Heart left ventricle (tissue), 16 donors: ENCODE results near the gene EFHD1. TPM values are rescaled to one million over a fixed set of nuclear protein-coding genes. Genes with fewer than 3 reads are reported as not detected.

Source experiments
- ATAC-seq, 4 donors: fragments of 200-7000 bp; cut with Tn5 transposase; one replicate each; pipeline ENCODE4 v1.9.1; 2020 to 2022; ENCODE audit warnings: moderate library complexity in 4 of 4, mild to moderate bottlenecking in 3 of 4, moderate number of reproducible peaks in 1 of 4
- DNase-seq, 5 donors: peaks; one replicate each; pipeline ENCODE4 v3.0.0-alpha.2; 2020
- H3K27ac ChIP-seq, 12 donors: fragments of 200-600 bp; sonication (generic) in 4 of 12; one replicate each; pipeline versions ENCODE4 v1.5.0 to v1.8.0; 2016 to 2022; ENCODE audit warnings: mild to moderate bottlenecking in 2 of 12
- H3K27me3 ChIP-seq, 9 donors: fragments of 200-600 bp; sonication (generic) in 2 of 9; one replicate each; pipeline versions ENCODE4 v1.5.1 to v1.8.0; 2016 to 2022; ENCODE audit warnings: mild to moderate bottlenecking in 3 of 9
- H3K36me3 ChIP-seq, 9 donors: fragments of 200-600 bp; sonication (generic) in 2 of 9; one replicate each; pipeline versions ENCODE4 v1.5.0 to v1.8.0; 2018 to 2022; ENCODE audit warnings: mild to moderate bottlenecking in 2 of 9
- H3K4me1 ChIP-seq, 12 donors: fragments of 200-600 bp; sonication (generic) in 4 of 12; one replicate each; pipeline versions ENCODE4 v1.5.0 to v1.8.0; 2016 to 2022; ENCODE audit warnings: mild to moderate bottlenecking in 3 of 12
- H3K4me3 ChIP-seq, 12 donors: fragments of 200-600 bp; sonication (generic) in 4 of 12; one replicate each; pipeline versions ENCODE4 v1.5.0 to v1.8.0; 2017 to 2022; ENCODE audit warnings: mild to moderate bottlenecking in 9 of 12, moderate library complexity in 4 of 12
- H3K9me3 ChIP-seq, 12 donors: fragments of 200-600 bp; sonication (generic) in 4 of 12; one replicate each; pipeline versions ENCODE4 v1.5.0 to v1.8.0; 2016 to 2022; ENCODE audit warnings: mild to moderate bottlenecking in 1 of 12
- POLR2A ChIP-seq, 2 donors: fragments of 450-650 bp; IDR thresholded peaks; one replicate each; pipeline ENCODE4 v1.6.1; 2017; ENCODE audit warnings: antibody characterized with exemption in 2 of 2, mild to moderate bottlenecking in 2 of 2, moderate library complexity in 2 of 2
- WGBS, 4 donors: extraction: QIAGEN DNeasy Blood & Tissue Kit in 2 of 4; methylation state at CpG; one replicate each; pipeline versions ENCODE4 v1.1.5 to v1.1.7; 2013 to 2018; 5-methylcytosine and 5-hydroxymethylcytosine counted together
- intact Hi-C, 10 donors: fragments of 100-400 bp; cut with DNase I; formaldehyde crosslinking; loops; one replicate each; pipeline versions ENCODE4 v1.11.1 to v1.14.2; 2022
- polyA plus RNA-seq, 2 donors: library from polyadenylated mRNA; stranded (reverse); fragments of 200-250 nt; gene quantifications; one replicate each; pipeline ENCODE4 v1.2.3, GENCODE V29; 2013
- total RNA-seq, 9 donors: library from RNA; depleted of rRNA in 2 of 9; stranded (reverse); fragments of >200 nt in 2 of 9; fragmentation: NEBNext Ultra II Directional in 3 of 9; extraction: Animal tissue kit (Norgen Biotek cat#: 25700) in 3 of 9; gene quantifications; one replicate each; pipeline versions ENCODE4 v1.1.0 to v1.2.4, GENCODE V29; 2016 to 2023
- TF ChIP-seq, protein P1 (sequence below), 12 donors: fragments of 200-600 bp; sonication (generic) in 4 of 12; IDR thresholded peaks; one replicate each; pipeline versions ENCODE4 v1.5.0 to v1.8.0; 2018 to 2022; ENCODE audit warnings: antibody characterized with exemption in 12 of 12, mild to moderate bottlenecking in 5 of 12
- donor health status: ischemic (EF 13 %, LVEDD 7.1; RV severe dilation, severe dysfunction).
- donor health status: healthy with polysubstance abuse.
- donor health status: DM: no; HTN: yes; CAD: no.
- donor health status: DM: no; HTN: no; CAD: no.
- donor health status: ischemic (EF 25% LVEDD 6.9; RV normal size, moderate dysfunction).
- donor health status: ischemic (EF 25% LVEDD 5.7; RV mildly dilated, moderate dysfunction).
- donor health status: healthy.
- donor health status: DM: yes; HTN: yes; CAD: no.
- donor health status: ischemic (EF 35%, LVEDD 5.7; RV mildly dilated, moderate dysfunction).
- donor health status: nonischemic (EF 11% LVEDD 7.7; RV severe dilation, severe dysfunction).
- donor health status: DM: yes; HTN: yes; CAD: no.
- donor health status: PGD.
- donor health status: ischemic (EF 29% LVEDD 5.4; RV normal size, mild dysfunction).
- donor health status: nonischemic (EF 23%, LVEDD 6.1; RV moderate dilation, normal function).

Gene EFHD1
- total and polyA plus RNA-seq, 11 donors = 9.0 to 44.8 (median 20.7) TPM

DNA sequence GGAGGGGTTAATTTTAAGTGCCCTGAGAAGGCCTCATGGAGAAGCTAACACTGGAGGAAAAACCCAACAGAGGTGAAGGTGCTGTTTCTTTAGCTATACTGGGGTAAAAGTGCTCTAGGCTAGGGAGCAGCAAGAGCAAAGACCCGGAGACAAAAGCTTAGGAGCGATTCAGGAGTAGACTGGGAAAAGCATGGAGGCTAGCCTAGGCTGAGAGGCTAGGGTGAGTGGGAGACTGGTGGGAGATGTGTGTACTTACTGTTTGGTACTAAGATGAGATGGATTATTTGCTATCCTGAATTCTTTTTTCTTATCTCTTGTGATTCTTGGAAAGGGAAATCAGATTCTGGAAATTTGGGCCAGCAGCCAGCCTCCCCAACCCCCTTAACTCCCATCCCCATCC, 65.7 kb downstream of the EFHD1 start:
- Histone ChIP-seq H3K27ac (no peak overlapping the region), H3K4me3 (peak overlapping the region in 7 of 12 donors; percentile 70 to 99 (median 96)), H3K9me3 (no peaks in the 10 kb centered on the region), H3K27me3 (no peaks in the 10 kb centered on the region), H3K36me3 (peaks cover 0 to 15% (median 8%) of the 10 kb centered on the region in 9 donors), H3K4me1 (peaks cover 2 to 50% (median 34%) of the 10 kb centered on the region in 12 donors)
- no peak for ATAC-seq
- no peak for TF ChIP-seq POLR2A (IDR thresholded peaks at IDR 0.05)
- TF ChIP-seq, protein P1, sequence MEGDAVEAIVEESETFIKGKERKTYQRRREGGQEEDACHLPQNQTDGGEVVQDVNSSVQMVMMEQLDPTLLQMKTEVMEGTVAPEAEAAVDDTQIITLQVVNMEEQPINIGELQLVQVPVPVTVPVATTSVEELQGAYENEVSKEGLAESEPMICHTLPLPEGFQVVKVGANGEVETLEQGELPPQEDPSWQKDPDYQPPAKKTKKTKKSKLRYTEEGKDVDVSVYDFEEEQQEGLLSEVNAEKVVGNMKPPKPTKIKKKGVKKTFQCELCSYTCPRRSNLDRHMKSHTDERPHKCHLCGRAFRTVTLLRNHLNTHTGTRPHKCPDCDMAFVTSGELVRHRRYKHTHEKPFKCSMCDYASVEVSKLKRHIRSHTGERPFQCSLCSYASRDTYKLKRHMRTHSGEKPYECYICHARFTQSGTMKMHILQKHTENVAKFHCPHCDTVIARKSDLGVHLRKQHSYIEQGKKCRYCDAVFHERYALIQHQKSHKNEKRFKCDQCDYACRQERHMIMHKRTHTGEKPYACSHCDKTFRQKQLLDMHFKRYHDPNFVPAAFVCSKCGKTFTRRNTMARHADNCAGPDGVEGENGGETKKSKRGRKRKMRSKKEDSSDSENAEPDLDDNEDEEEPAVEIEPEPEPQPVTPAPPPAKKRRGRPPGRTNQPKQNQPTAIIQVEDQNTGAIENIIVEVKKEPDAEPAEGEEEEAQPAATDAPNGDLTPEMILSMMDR (IDR thresholded peaks at IDR 0.05) = no peak
- no peak for DNase-seq
- WGBS, 4 donors = 63 to 71% (median 65%) methylated on average over 2 of the region's 2 CpGs
- intact Hi-C loops = loop anchor here in 2 of 10 donors (2.0 to 5.0 kb wide), 2 partner anchors 40 to 553 kb away; partner anchors contain the start of gene ATG16L1 (in 1 of the 2)

DNA sequence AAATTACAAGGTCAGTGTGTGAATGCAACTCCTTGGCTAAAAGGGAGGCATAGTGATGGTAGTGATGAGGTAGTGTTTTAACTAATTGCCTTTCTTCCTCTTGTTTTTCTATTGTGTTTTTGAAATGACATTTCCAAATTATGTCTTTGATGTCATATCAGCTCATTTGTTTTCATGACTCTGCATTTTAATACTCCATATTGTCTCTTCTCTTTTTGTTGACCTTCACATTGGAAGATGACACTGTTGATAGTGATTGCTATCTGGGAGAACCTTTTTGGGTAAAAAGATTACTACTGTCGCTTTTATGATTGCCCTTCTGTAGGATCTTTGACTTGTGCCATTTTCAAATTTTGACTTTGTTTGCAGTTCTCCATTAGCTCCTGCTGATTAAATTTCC, 66.8 kb downstream of the EFHD1 start:
- H3K4me1 ChIP-seq = peaks cover 2 to 50% (median 34%) of the 10 kb centered on the region in 12 donors
- no peak for ATAC-seq
- no peak overlapping the region for H3K27ac ChIP-seq
- no peak for DNase-seq
- WGBS, 4 donors = 96 to 100% (median 97%) methylated on average over 1 of the region's 1 CpG
- intact Hi-C loops = no loop called here
- peaks cover 0 to 25% (median 16%) of the 10 kb centered on the region in 9 donors for H3K36me3 ChIP-seq
- no peak for TF ChIP-seq POLR2A (IDR thresholded peaks at IDR 0.05)
- TF ChIP-seq, protein P1 (IDR thresholded peaks at IDR 0.05) = no peak
- H3K9me3 ChIP-seq = no peaks in the 10 kb centered on the region
- no peak overlapping the region for H3K4me3 ChIP-seq
- no peaks in the 10 kb centered on the region for H3K27me3 ChIP-seq

DNA sequence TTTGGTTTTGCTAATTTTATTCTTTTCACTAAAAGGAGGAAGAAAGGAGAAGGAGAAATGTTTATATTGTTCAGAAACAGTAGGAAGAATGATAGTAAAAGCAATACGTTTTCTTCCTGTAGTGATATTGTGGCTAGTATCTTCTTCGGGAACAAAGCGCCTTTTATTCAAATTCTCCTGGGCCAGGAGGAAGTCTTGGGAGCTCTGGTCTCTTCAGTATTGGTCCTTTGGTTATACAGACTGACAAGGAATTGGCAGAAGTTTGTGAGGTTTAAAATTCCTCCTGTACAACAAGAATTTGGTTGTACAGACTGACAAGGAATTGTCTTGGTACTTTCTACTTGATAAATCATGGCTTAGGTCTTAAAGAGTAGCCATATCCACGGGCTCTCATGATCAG, 73.7 kb downstream of the EFHD1 start:
- intact Hi-C loops = no loop called here
- H3K4me1 ChIP-seq = peaks cover 0 to 13% (median 2%) of the 10 kb centered on the region in 12 donors
- peaks cover 0 to 3% (median 0%) of the 10 kb centered on the region in 12 donors for H3K9me3 ChIP-seq
- 84 to 91% (median 88%) methylated on average over 4 of the region's 4 CpGs for WGBS, 4 donors
- no peak for TF ChIP-seq POLR2A (IDR thresholded peaks at IDR 0.05)
- TF ChIP-seq, protein P1 (IDR thresholded peaks at IDR 0.05) = no peak
- ATAC-seq (no peak), DNase-seq (no peak)
- peaks cover 0 to 93% (median 40%) of the 10 kb centered on the region in 9 donors for H3K36me3 ChIP-seq
- H3K27me3 ChIP-seq = no peaks in the 10 kb centered on the region
- no peak overlapping the region for H3K27ac ChIP-seq
- no peak overlapping the region for H3K4me3 ChIP-seq

DNA sequence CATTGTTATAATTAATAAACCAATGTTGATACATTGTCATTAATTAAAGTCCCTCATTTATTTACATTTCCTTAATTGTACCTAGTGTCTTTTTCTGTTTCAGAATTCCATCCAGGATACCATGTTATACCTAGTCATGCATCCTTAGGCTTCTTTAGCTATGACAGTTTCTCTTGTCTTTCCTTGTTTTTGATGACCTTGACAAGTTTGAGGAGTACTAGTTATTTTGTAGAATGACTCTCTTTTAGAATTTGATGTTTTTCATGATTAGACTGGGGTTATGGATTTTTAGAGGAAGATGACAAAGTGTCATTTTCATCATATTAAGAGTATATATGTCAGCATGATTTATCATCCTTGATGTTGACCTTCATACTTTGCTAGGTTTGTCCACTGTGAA, 80.1 kb downstream of the EFHD1 start:
- H3K36me3 ChIP-seq = peaks cover 0 to 84% (median 17%) of the 10 kb centered on the region in 9 donors
- peaks cover 0 to 3% (median 0%) of the 10 kb centered on the region in 12 donors for H3K4me1 ChIP-seq
- intact Hi-C loops = no loop called here
- H3K27me3 ChIP-seq = no peaks in the 10 kb centered on the region
- TF ChIP-seq, protein P1 (IDR thresholded peaks at IDR 0.05) = no peak
- TF ChIP-seq POLR2A (IDR thresholded peaks at IDR 0.05) = no peak
- DNase-seq (no peak), ATAC-seq (no peak)
- H3K4me3 ChIP-seq = no peak overlapping the region
- H3K9me3 ChIP-seq = peaks cover 0 to 9% (median 0%) of the 10 kb centered on the region in 12 donors
- H3K27ac ChIP-seq = no peak overlapping the region
